Fibroblast of the aortic adventitia (primary cell): ENCODE data around the gene CAPN13. TPM values are rescaled to one million over a fixed set of nuclear protein-coding genes. Genes with fewer than 3 reads are reported as not detected.

ENCODE experiments used
- DNase-seq: peaks from one replicate; pipeline ENCODE4 v3.0.0-alpha.2; 2010; ENCODE audit warnings: low read depth
- H3K4me3 ChIP-seq: 2 replicates; pipeline ENCODE4 v1.5.1; 2011; ENCODE audit warnings: low read depth, mild to moderate bottlenecking, control low read depth, low read length, moderate library complexity
- total RNA-seq: library from RNA; depleted of rRNA; stranded (reverse); fragments of >200 nt; gene quantifications from 2 replicates; pipeline ENCODE4 v1.2.3, GENCODE V29; 2012; ENCODE audit warnings: low replicate concordance
- TF ChIP-seq, protein P1 (sequence below): IDR thresholded peaks from 2 replicates; pipeline ENCODE4 v1.5.1; 2011; ENCODE audit warnings: mild to moderate bottlenecking, low read length, control low read depth, inconsistent platforms; ENCODE audit not compliant: insufficient read depth

The CAPN13 gene
- total RNA-seq, 1 donor, result not detected

GRCh38 chr2:30693821-30694281 lies 113.4 kb downstream of the CAPN13 start:
- TF ChIP-seq, protein P1, sequence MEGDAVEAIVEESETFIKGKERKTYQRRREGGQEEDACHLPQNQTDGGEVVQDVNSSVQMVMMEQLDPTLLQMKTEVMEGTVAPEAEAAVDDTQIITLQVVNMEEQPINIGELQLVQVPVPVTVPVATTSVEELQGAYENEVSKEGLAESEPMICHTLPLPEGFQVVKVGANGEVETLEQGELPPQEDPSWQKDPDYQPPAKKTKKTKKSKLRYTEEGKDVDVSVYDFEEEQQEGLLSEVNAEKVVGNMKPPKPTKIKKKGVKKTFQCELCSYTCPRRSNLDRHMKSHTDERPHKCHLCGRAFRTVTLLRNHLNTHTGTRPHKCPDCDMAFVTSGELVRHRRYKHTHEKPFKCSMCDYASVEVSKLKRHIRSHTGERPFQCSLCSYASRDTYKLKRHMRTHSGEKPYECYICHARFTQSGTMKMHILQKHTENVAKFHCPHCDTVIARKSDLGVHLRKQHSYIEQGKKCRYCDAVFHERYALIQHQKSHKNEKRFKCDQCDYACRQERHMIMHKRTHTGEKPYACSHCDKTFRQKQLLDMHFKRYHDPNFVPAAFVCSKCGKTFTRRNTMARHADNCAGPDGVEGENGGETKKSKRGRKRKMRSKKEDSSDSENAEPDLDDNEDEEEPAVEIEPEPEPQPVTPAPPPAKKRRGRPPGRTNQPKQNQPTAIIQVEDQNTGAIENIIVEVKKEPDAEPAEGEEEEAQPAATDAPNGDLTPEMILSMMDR, result no peak
- no peak for DNase-seq
- H3K4me3 ChIP-seq, result no peak overlapping the region

- H3K4me3 ChIP-seq, result no peak overlapping the region
- TF ChIP-seq, protein P1, result no peak
- no peak for DNase-seq
Observed at GRCh38 chr2:30692829-30693275, 114.4 kb downstream of the CAPN13 start.

DNA sequence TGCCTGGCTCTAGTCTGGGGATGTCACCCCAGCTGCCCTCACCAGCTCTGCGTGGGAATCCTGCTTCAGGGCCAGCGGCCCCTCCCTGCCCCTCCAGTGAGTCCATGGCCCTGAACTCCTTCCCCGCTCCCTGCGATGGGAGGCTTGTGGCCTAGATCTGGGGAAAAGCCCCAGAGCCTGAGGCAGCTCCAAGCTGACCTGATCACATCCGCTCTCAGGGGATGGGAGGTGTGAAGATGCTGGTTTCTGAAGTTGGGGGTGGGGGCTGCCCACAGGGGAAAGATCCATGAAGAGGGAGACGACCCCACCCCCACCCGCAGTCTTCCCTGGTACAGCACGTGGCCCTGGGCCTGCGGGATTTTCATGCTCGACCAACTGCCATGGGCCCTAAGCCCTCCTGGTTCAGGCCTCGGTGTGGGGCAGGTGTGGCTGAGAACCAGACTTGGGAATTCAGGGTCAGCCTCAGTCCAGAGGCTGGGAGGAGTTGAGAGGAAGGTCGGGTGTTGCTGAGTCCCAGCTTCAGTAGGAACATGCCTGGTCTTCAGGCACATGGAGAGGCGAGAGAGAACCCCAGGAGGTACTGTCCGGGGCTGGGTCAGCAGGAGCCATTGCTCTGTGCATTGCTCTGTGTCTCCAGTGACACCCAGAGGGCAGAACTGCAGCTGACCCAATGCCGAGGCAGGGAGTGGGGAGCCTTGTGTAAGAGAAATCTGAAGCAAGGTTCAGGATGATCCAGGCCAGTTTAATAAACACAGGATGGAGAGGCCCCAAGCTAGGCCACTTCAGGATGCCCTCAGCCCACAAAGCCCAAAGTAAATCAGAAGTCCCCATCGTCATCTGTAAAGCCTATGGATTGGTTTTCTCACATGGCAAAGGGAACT lies 115.1 kb downstream of the CAPN13 start:
- TF ChIP-seq, protein P1, result peak; percentile 34
- peak; percentile 26 for DNase-seq
- no peak overlapping the region for H3K4me3 ChIP-seq

DNA sequence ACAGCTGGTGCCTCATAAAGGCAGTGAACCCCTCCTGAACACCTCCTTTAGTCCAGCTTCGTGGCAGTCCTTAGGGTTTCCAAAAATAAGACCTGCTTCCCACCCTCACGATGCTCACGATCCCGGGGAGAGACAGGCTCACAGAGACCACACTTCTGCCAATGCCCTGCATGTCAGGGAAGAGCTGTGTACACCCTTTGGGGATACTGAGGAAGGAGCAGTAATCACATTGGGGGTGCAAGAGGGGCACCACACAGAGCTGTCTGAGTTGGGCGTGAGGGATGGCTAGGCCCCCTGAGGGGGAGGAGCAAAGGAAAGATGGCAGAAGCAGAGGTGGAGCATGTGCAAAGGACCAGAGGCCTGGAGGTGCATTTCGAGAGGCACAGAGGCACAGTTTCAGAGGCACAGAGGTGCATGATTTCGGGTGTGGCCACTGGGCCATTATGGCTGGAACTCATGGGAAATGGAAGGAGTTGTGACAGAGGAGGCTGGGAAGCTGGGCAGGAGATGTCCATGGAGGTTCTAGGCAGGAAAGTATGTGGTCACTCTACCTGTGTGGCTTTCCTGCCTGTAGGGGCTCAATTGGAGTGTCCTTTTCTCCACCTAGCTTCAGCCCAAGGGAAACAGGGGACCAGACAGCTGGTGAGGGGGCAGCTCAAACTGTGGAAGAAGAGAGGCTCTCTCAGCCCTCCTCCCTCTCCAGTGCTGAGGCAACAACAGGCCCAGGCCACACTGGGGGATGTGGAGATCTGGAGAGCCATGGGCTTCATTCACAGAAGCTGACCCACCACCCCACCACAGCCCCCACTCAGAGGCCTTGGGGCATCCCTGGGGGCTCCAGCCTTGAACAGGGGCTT lies 115.9 kb downstream of the CAPN13 start:
- TF ChIP-seq, protein P1, result no peak
- DNase-seq, result no peak
- no peak overlapping the region for H3K4me3 ChIP-seq

- TF ChIP-seq, protein P1, result no peak
- H3K4me3 ChIP-seq, result no peak overlapping the region
- DNase-seq, result no peak
Observed at GRCh38 chr2:30690126-30690561, 117.1 kb downstream of the CAPN13 start.

DNA sequence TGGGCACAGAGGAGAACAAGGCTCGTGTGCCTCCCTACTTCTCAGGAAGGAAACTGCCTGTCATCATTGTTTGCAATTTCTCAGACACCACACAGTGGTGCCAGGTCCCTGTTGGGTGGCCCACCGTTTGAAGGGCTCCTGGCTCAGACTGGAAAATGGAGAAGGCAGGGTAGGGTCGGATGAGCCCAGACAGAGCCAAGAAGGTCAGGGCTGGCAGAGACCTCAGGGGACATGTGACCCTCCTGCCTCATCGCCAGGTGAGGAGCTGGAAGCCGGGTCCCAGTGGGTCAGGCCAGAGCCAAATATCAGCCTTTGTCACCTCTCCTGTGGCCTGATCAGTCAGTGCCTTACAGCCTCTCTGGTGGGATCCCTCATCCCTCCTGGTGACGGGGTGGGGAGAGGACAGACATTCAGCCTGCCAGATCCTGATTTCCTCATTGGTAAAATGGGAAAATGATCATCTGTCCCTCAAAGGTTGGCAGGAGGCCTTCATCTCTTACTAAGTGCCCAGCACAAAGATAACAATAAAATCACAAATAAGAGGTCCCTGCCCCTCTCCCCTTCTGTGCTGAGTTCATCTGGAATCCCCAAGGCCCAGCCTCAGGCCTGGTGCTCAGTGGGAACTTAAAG lies 117.6 kb downstream of the CAPN13 start:
- H3K4me3 ChIP-seq, result no peak overlapping the region
- DNase-seq, result no peak
- TF ChIP-seq, protein P1, result no peak
